ENCODE data around the gene OR14A16.

The OR14A16 gene, protein sequence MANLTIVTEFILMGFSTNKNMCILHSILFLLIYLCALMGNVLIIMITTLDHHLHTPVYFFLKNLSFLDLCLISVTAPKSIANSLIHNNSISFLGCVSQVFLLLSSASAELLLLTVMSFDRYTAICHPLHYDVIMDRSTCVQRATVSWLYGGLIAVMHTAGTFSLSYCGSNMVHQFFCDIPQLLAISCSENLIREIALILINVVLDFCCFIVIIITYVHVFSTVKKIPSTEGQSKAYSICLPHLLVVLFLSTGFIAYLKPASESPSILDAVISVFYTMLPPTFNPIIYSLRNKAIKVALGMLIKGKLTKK

DNA sequence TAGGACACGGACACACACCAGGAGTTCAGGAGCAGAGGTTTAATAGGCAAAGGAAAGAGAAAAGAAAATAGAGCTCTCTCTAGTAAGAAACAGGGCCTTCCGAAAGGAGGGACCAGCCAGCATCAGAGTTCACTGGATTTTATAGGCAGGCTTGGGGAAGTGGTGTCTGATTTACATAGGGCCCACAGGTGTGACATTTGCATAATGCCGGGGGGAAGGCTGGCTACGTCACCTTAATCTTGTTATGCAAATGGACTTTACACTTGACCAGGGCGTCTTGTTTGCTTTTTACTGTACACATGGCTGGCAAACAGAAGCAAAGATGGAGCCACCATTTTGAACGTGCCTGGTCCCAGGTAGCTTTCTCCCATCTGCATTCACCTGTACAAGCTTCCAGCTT is at the start of gene OR14A16:
OR14A16 (minus strand) TSS at position 97 of the 400 bp plus-strand sequence. CDS start 8,390 bp downstream, outside the sequence.
- Histone ChIP-seq H3K36me3 (ENCODE audit: control insufficient read depth in 2 of 2, insufficient read depth in 2 of 2, low read length in 2 of 2) (no peaks in the 10 kb centered on the region), H3K4me3 (ENCODE audit: low read length in 2 of 2) (no peak within 1 kb of the TSS), H3K9ac (ENCODE audit: low read length in 2 of 2) (no peak within 1 kb of the TSS), H3K9me3 (ENCODE audit: control insufficient read depth in 2 of 2, low read length in 2 of 2) (no peaks in the 10 kb centered on the region), H3K27ac (ENCODE audit: low read length) (no peak within 1 kb of the TSS), H3K27me3 (ENCODE audit: control insufficient read depth in 1 of 2, insufficient read depth in 2 of 2, low read length in 2 of 2) (no peaks in the 10 kb centered on the region), H3K4me1 (ENCODE audit: control insufficient read depth, insufficient read depth, low read length) (no peaks in the 10 kb centered on the region)

DNA sequence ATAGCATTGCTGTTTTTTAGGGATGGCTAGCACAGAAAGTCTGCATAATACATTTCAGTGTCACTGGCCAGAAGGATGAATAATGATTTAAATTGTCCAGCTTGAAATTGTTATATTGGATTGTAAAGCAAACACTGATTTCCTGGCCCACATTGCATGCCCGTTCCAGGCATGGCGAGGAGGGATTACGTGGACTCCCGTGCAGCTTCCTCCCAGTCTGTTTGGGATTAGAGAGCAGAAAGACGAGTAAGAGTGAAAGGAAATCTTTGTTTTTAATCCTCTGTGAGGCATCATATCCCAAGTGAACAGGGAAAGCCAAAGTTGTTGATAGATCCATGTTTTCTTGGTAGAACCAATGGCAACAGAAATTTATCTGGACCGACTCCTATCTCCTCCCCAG is 41.5 kb upstream of the OR14A16 start:
- Histone ChIP-seq H3K36me3 (ENCODE audit: control insufficient read depth in 2 of 2, insufficient read depth in 2 of 2, low read length in 2 of 2) (no peaks in the 10 kb centered on the region), H3K4me3 (ENCODE audit: low read length in 2 of 2) (no peak overlapping the region), H3K9me3 (ENCODE audit: control insufficient read depth in 2 of 2, low read length in 2 of 2) (peaks cover 4 to 5% of the 10 kb centered on the region in 2 donors), H3K9ac (ENCODE audit: low read length in 2 of 2) (no peak overlapping the region), H3K4me1 (ENCODE audit: control insufficient read depth, insufficient read depth, low read length) (no peaks in the 10 kb centered on the region), H3K27ac (ENCODE audit: low read length) (no peak overlapping the region), H3K27me3 (ENCODE audit: control insufficient read depth in 1 of 2, insufficient read depth in 2 of 2, low read length in 2 of 2) (peaks cover 0 to 2% of the 10 kb centered on the region in 2 donors)

DNA sequence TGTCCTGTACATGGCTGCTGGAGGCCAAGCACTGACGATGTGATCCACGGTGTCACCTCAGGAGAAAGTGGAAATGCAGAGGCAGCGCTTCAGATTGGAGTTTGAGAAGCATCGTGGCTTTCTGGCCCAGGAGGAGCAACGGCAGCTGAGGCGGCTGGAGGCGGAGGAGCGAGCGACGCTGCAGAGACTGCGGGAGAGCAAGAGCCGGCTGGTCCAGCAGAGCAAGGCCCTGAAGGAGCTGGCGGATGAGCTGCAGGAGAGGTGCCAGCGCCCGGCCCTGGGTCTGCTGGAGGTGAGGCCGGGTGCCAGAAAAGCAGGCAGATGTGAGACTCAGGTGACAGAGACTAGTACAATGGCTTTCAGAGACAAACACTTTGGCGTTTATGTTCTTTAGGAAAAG is 40.7 kb upstream of the OR14A16 start:
- Histone ChIP-seq H3K36me3 (ENCODE audit: control insufficient read depth in 2 of 2, insufficient read depth in 2 of 2, low read length in 2 of 2) (no peaks in the 10 kb centered on the region), H3K27me3 (ENCODE audit: control insufficient read depth in 1 of 2, insufficient read depth in 2 of 2, low read length in 2 of 2) (peaks cover 0 to 4% of the 10 kb centered on the region in 2 donors), H3K4me1 (ENCODE audit: control insufficient read depth, insufficient read depth, low read length) (no peaks in the 10 kb centered on the region), H3K4me3 (ENCODE audit: low read length in 2 of 2) (no peak overlapping the region), H3K27ac (ENCODE audit: low read length) (no peak overlapping the region), H3K9ac (ENCODE audit: low read length in 2 of 2) (no peak overlapping the region), H3K9me3 (ENCODE audit: control insufficient read depth in 2 of 2, low read length in 2 of 2) (peaks cover 0 to 3% of the 10 kb centered on the region in 2 donors)

DNA sequence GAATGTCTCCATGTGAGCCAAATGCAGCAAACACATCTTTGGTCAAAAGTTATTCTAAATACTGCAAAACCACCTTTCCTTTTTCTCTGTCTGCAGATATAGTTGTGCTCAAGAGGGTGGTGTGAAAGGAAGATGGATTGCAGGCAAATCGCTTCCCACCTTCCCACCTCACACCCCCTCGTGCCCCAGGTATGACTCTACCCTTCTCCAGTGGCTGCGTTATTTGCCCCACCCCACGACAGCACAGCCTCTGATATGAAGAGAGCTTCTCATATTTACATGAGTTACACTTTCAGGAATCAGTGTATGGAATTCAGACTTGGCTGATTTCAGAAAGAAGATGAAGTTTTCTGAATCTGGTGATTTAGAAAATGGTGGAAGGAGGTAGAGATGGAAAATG is 38.8 kb upstream of the OR14A16 start:
- no peak overlapping the region for H3K4me3 ChIP-seq (ENCODE audit: low read length in 2 of 2)
- no peaks in the 10 kb centered on the region for H3K36me3 ChIP-seq (ENCODE audit: control insufficient read depth in 2 of 2, insufficient read depth in 2 of 2, low read length in 2 of 2)
- H3K9me3 ChIP-seq (ENCODE audit: control insufficient read depth in 2 of 2, low read length in 2 of 2), result no peaks in the 10 kb centered on the region
- H3K9ac ChIP-seq (ENCODE audit: low read length in 2 of 2), result no peak overlapping the region
- peaks cover 6 to 12% of the 10 kb centered on the region in 2 donors for H3K27me3 ChIP-seq (ENCODE audit: control insufficient read depth in 1 of 2, insufficient read depth in 2 of 2, low read length in 2 of 2)
- no peaks in the 10 kb centered on the region for H3K4me1 ChIP-seq (ENCODE audit: control insufficient read depth, insufficient read depth, low read length)
- no peak overlapping the region for H3K27ac ChIP-seq (ENCODE audit: low read length)

DNA sequence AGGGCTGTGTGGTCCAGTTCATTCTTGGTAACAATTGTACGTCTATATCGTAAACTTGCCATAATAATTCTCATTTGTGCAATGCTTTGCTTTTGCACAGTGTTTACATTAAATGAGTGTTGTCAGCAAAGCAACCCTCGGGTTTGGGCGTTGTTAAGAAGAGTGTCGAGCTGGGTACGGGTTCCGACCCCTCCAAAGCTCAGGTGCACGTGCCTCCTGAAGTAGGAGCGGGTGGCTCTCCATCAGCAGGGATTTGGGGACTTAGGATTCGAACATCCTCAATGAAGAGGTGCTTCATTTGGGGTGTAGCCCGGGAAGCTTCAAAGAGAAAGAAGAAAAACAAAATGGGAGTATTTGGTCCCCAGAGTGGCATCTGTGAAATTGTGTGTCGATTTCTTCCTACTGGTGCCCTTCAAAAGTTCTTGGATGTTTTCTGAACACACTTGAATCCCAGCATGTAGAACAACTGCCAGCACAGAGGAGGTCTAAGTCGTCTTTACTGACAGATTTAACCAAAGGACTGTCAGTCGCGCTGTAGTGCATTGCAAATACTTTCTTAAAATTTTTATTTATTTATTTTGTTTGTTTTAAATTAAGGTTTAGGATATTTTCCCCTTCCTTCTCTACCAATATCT is 34.2 kb upstream of the OR14A16 start:
- Histone ChIP-seq H3K9me3 (ENCODE audit: control insufficient read depth in 2 of 2, low read length in 2 of 2) (no peaks in the 10 kb centered on the region), H3K4me1 (ENCODE audit: control insufficient read depth, insufficient read depth, low read length) (no peaks in the 10 kb centered on the region), H3K27ac (ENCODE audit: low read length) (no peak overlapping the region), H3K36me3 (ENCODE audit: control insufficient read depth in 2 of 2, insufficient read depth in 2 of 2, low read length in 2 of 2) (no peaks in the 10 kb centered on the region), H3K9ac (ENCODE audit: low read length in 2 of 2) (no peak overlapping the region), H3K4me3 (ENCODE audit: low read length in 2 of 2) (no peak overlapping the region), H3K27me3 (ENCODE audit: control insufficient read depth in 1 of 2, insufficient read depth in 2 of 2, low read length in 2 of 2) (peaks cover 14 to 16% of the 10 kb centered on the region in 2 donors)

DNA sequence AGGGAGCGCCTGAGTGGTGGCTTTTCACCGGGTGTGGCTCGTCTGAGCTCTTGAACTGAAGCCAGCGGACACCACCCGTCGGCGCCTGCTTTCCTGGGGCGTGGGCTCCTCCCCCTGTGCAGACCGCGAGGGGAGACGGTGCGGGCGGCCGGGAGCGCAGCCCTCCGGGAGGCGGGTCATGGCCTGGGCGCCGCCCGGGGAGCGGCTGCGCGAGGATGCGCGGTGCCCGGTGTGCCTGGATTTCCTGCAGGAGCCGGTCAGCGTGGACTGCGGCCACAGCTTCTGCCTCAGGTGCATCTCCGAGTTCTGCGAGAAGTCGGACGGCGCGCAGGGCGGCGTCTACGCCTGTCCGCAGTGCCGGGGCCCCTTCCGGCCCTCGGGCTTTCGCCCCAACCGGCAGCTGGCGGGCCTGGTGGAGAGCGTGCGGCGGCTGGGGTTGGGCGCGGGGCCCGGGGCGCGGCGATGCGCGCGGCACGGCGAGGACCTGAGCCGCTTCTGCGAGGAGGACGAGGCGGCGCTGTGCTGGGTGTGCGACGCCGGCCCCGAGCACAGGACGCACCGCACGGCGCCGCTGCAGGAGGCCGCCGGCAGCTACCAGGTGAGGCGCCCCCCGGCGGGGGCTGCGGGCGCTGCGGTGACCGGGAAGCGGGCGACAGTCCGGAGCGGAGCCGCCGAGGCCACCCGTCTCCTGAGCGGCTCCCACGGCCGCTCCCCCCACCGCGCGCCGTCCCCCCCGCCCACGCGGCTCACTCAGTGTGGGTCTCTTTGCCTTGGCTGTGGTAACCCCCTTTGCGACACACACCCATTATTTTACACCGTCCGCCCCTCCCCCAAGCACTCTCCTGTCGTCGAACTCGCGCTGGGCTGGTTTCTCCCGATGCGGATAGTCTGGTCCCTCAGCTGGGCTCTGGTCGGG is 33.4 kb upstream of the OR14A16 start, which contains the start of gene TRIM58:
TRIM58 (plus strand) TSS at position 119 of the 916 bp plus-strand sequence; CDS start at position 179, 60 bp downstream.
- no peak within 1 kb of the TSS for H3K27ac ChIP-seq (ENCODE audit: low read length)
- H3K9ac ChIP-seq (ENCODE audit: low read length in 2 of 2), result no peak within 1 kb of the TSS
- H3K27me3 ChIP-seq (ENCODE audit: control insufficient read depth in 1 of 2, insufficient read depth in 2 of 2, low read length in 2 of 2), result peaks cover 14 to 16% of the 10 kb centered on the region in 2 donors
- no peaks in the 10 kb centered on the region for H3K36me3 ChIP-seq (ENCODE audit: control insufficient read depth in 2 of 2, insufficient read depth in 2 of 2, low read length in 2 of 2)
- peak within 1 kb of the TSS in 1 of 2 donors; percentile 22 for H3K4me3 ChIP-seq (ENCODE audit: low read length in 2 of 2)
- no peaks in the 10 kb centered on the region for H3K4me1 ChIP-seq (ENCODE audit: control insufficient read depth, insufficient read depth, low read length)
- H3K9me3 ChIP-seq (ENCODE audit: control insufficient read depth in 2 of 2, low read length in 2 of 2), result no peaks in the 10 kb centered on the region

DNA sequence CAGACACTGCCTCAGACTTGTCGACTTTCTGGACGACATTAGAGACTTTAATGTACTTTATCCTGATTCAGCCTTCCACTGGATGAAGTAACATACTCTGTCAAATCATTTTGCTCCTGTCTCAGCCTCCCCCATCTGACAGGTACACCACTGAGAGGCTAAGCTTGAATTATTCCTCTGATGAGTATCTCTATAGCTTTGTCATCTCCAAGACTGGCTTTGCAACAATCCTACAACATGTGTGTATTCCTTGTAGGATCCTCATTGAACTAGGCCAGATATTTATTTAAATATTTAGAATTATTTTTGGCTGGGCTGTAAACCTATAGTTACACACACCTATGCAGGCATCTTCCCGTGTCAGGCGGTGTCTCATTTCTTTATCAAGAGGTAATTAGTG is 32.0 kb upstream of the OR14A16 start:
- H3K4me3 ChIP-seq (ENCODE audit: low read length in 2 of 2), result no peak overlapping the region
- H3K36me3 ChIP-seq (ENCODE audit: control insufficient read depth in 2 of 2, insufficient read depth in 2 of 2, low read length in 2 of 2), result no peaks in the 10 kb centered on the region

DNA sequence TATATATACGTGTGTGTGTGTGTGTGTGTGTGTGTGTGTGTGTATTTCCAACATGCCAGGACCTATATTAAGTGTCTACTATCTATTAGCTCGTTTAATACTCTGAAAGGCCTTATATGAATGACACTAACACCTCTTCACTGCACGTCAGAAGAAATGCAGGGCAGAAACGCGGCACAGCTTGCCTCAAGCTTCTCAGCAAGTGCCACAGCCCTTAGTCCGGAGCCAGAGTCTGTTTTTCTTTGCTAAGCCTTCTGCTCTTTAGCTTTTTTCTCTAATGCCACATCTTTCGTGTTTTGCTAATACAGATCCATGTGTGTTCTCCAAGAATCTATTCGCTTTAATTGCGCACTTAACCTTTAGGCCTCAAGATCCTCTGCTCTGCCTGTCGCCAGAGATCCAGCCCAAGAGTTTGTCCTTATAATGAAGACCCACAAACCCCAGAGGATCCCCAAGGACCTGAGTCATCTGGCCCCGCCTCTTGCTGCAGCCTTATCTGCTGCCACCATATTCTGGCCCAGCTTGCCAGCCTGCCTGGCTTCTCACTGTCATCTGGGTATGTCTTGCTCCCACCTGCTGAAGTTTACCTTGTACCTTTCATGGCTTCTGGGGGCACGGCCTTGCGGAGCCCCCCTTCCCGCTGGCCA is 31.1 kb upstream of the OR14A16 start:
- peaks cover 9 to 16% of the 10 kb centered on the region in 2 donors for H3K27me3 ChIP-seq (ENCODE audit: control insufficient read depth in 1 of 2, insufficient read depth in 2 of 2, low read length in 2 of 2)
- H3K27ac ChIP-seq (ENCODE audit: low read length), result no peak overlapping the region
- no peaks in the 10 kb centered on the region for H3K4me1 ChIP-seq (ENCODE audit: control insufficient read depth, insufficient read depth, low read length)
- no peak overlapping the region for H3K4me3 ChIP-seq (ENCODE audit: low read length in 2 of 2)
- no peak overlapping the region for H3K9ac ChIP-seq (ENCODE audit: low read length in 2 of 2)
- no peaks in the 10 kb centered on the region for H3K36me3 ChIP-seq (ENCODE audit: control insufficient read depth in 2 of 2, insufficient read depth in 2 of 2, low read length in 2 of 2)
- H3K9me3 ChIP-seq (ENCODE audit: control insufficient read depth in 2 of 2, low read length in 2 of 2), result no peaks in the 10 kb centered on the region

More for the DNA sequence above, 32.0 kb upstream of the OR14A16 start:
- Histone ChIP-seq H3K27me3 (ENCODE audit: control insufficient read depth in 1 of 2, insufficient read depth in 2 of 2, low read length in 2 of 2) (peaks cover 14 to 16% of the 10 kb centered on the region in 2 donors), H3K9ac (ENCODE audit: low read length in 2 of 2) (no peak overlapping the region), H3K27ac (ENCODE audit: low read length) (no peak overlapping the region), H3K4me1 (ENCODE audit: control insufficient read depth, insufficient read depth, low read length) (no peaks in the 10 kb centered on the region), H3K9me3 (ENCODE audit: control insufficient read depth in 2 of 2, low read length in 2 of 2) (no peaks in the 10 kb centered on the region)

DNA sequence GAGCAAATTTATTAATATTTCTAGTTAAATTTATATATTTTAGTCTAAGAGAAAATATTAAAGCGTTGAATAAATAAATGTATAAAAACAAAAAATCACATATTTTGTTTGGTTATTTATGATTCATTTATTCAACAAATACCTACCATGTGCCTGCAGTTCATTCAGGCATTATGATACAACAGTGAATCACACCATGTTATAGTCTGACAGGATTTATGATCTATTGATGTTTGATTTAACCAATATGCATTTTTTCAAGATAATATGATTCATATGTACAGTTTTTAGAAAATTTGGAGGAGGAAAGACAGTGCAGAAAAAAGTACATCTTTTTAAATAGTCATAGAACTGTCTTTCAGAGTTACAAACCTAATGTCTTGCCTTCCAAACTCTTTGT is 25.7 kb upstream of the OR14A16 start:
- Histone ChIP-seq H3K9me3 (ENCODE audit: control insufficient read depth in 2 of 2, low read length in 2 of 2) (no peaks in the 10 kb centered on the region), H3K36me3 (ENCODE audit: control insufficient read depth in 2 of 2, insufficient read depth in 2 of 2, low read length in 2 of 2) (no peaks in the 10 kb centered on the region), H3K9ac (ENCODE audit: low read length in 2 of 2) (no peak overlapping the region), H3K27ac (ENCODE audit: low read length) (no peak overlapping the region), H3K27me3 (ENCODE audit: control insufficient read depth in 1 of 2, insufficient read depth in 2 of 2, low read length in 2 of 2) (no peaks in the 10 kb centered on the region), H3K4me3 (ENCODE audit: low read length in 2 of 2) (no peak overlapping the region), H3K4me1 (ENCODE audit: control insufficient read depth, insufficient read depth, low read length) (no peaks in the 10 kb centered on the region)

DNA sequence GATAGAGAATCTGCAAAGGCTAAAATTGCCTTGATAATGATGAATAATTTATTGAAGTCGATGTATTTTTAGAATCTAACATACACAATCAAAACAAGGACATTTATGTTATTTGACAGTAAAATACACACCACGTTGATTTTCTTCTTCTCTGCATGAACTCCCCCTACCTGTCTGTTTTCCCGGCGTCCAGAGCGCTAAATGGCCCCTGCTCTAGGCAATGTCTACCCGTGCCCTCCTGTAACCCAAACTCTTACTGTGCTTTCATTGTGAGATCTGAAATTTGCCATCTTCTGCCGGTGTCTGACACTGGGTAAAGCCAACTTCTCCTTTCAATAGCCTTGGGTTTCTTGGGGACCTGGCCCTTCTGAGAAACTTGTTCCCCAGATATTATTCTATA is 24.4 kb upstream of the OR14A16 start:
- H3K36me3 ChIP-seq (ENCODE audit: control insufficient read depth in 2 of 2, insufficient read depth in 2 of 2, low read length in 2 of 2), result no peaks in the 10 kb centered on the region
- H3K4me3 ChIP-seq (ENCODE audit: low read length in 2 of 2), result no peak overlapping the region
- no peaks in the 10 kb centered on the region for H3K27me3 ChIP-seq (ENCODE audit: control insufficient read depth in 1 of 2, insufficient read depth in 2 of 2, low read length in 2 of 2)
- no peaks in the 10 kb centered on the region for H3K9me3 ChIP-seq (ENCODE audit: control insufficient read depth in 2 of 2, low read length in 2 of 2)
- no peak overlapping the region for H3K27ac ChIP-seq (ENCODE audit: low read length)
- no peaks in the 10 kb centered on the region for H3K4me1 ChIP-seq (ENCODE audit: control insufficient read depth, insufficient read depth, low read length)
- H3K9ac ChIP-seq (ENCODE audit: low read length in 2 of 2), result no peak overlapping the region

Data from stomach smooth muscle (tissue), 2 donors.